MM.1S (cell line): ENCODE data around the gene PNMA5.

Source experiments
- DNase-seq: peaks from one replicate; pipeline ENCODE4 v3.0.0-alpha.2; 2015
- H2AFZ ChIP-seq: fragments of 300-600 bp; sonication (generic); 2 replicates; pipeline ENCODE4 v1.6.0; 2016; ENCODE audit warnings: antibody characterized with exemption, low read length
- H3F3A ChIP-seq: fragments of 300-600 bp; sonication (generic); 2 replicates; pipeline ENCODE4 v1.6.1; 2016; ENCODE audit warnings: mild to moderate bottlenecking, antibody characterized with exemption, low read length, moderate library complexity, mixed read lengths; ENCODE audit not compliant: insufficient read depth
- H3K27ac ChIP-seq: fragments of 300-600 bp; sonication (generic); 2 replicates; pipeline ENCODE4 v1.5.1; 2016; ENCODE audit warnings: mild to moderate bottlenecking, low read length
- H3K27me3 ChIP-seq: fragments of 300-600 bp; sonication (generic); replicated peaks from 2 replicates; pipeline ENCODE4 v1.6.0; 2016; ENCODE audit warnings: low read length; ENCODE audit not compliant: insufficient read depth
- H3K36me3 ChIP-seq: fragments of 300-600 bp; sonication (generic); replicated peaks from 2 replicates; pipeline ENCODE4 v1.6.1; 2016; ENCODE audit warnings: mild to moderate bottlenecking, low read length, mixed read lengths; ENCODE audit not compliant: insufficient read depth
- H3K4me1 ChIP-seq: fragments of 300-600 bp; sonication (generic); 2 replicates; pipeline ENCODE4 v1.6.1; 2016; ENCODE audit warnings: low read length, mixed read lengths
- H3K4me2 ChIP-seq: fragments of 300-600 bp; sonication (generic); 2 replicates; pipeline ENCODE4 v1.6.0; 2016; ENCODE audit warnings: low read depth, low read length
- H3K4me3 ChIP-seq: fragments of 300-600 bp; sonication (generic); 2 replicates; pipeline ENCODE4 v1.5.1; 2016; ENCODE audit warnings: low read length, mixed read lengths
- H3K79me2 ChIP-seq: fragments of 300-600 bp; sonication (generic); 2 replicates; pipeline ENCODE4 v1.6.1; 2016; ENCODE audit warnings: mixed run types, low read length, mixed read lengths
- H3K9ac ChIP-seq: fragments of 300-600 bp; sonication (generic); 2 replicates; pipeline ENCODE4 v1.6.1; 2016; ENCODE audit warnings: low read length, mixed read lengths
- H3K9me2 ChIP-seq: fragments of 300-600 bp; sonication (generic); replicated peaks from 2 replicates; pipeline ENCODE4 v1.6.1; 2016; ENCODE audit warnings: mild to moderate bottlenecking, low read length, mixed read lengths; ENCODE audit not compliant: insufficient read depth
- H3K9me3 ChIP-seq: fragments of 300-600 bp; sonication (generic); replicated peaks from 2 replicates; pipeline ENCODE4 v1.6.1; 2016; ENCODE audit warnings: mild to moderate bottlenecking, low read length, mixed read lengths; ENCODE audit not compliant: insufficient read depth
- H4K20me1 ChIP-seq: fragments of 300-600 bp; sonication (generic); 2 replicates; pipeline ENCODE4 v1.6.1; 2016; ENCODE audit warnings: mild to moderate bottlenecking, low read length, moderate library complexity, mixed read lengths; ENCODE audit not compliant: insufficient read depth
- CTCF ChIP-seq: fragments of 300-600 bp; sonication (generic); IDR thresholded peaks from 2 replicates; pipeline ENCODE4 v1.5.1; 2016; ENCODE audit warnings: antibody characterized with exemption, low read length, mixed read lengths
- EZH2 ChIP-seq: fragments of 300-600 bp; sonication (generic); optimal IDR thresholded peaks from 2 replicates; pipeline ENCODE3; 2017; ENCODE audit warnings: low read depth, mild to moderate bottlenecking, antibody characterized with exemption, low read length, mixed read lengths
- EZH2phosphoT487 ChIP-seq: fragments of 300-600 bp; sonication (generic); IDR thresholded peaks from 2 replicates; pipeline ENCODE4 v1.6.1; 2018; ENCODE audit warnings: antibody characterized with exemption, low read length

PNMA5 gene

GRCh38 chrX:152997337-152997736 is 3.4 kb upstream of the PNMA5 start:
- Histone ChIP-seq H3K4me3 (0 out of 2 replicates have a peak overlapping the region, but pooled peaks have one; percentile 0), H3K4me1 (no peaks in the 10 kb centered on the region), H3K27me3 (no peaks in the 10 kb centered on the region), H3K27ac (no peak overlapping the region), H2AFZ (0 out of 2 replicates have a peak overlapping the region, but pooled peaks have one; percentile 38), H3F3A (no peaks in the 10 kb centered on the region), H3K9me2 (no peaks in the 10 kb centered on the region), H4K20me1 (no peaks in the 10 kb centered on the region), H3K4me2 (peak overlapping the region; percentile 37; the same call in 1 of the 2 replicates), H3K36me3 (no peaks in the 10 kb centered on the region), H3K9ac (no peak overlapping the region), H3K9me3 (no peaks in the 10 kb centered on the region), H3K79me2 (no peaks in the 10 kb centered on the region)
- DNase-seq, result no peak
- TF ChIP-seq EZH2phosphoT487 (no peak), EZH2 (no peak), CTCF (no peak)

DNA sequence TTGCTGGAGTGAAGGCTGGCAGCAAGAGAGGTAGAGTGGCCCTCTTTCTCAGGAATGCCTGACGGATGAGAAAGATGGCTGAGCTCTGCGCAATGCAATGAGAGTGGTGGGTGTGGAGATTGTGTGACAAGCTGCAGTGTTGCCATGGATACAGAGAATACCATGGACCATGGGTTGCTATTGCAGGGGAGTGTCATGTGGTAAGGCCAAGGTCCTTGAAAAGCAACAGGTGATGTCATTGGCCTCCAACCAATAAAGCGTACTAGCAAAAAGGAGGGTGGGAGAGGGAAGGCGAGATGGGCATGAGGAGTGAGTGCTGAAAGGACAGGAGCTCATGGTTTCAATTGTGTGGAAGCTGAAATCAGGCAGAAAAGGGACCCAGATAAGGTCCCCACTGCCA is 1.8 kb downstream of the PNMA5 start:
- no peak overlapping the region for H3K4me3 ChIP-seq

GRCh38 chrX:152991123-152991522 is 2.8 kb downstream of the PNMA5 start:
- no peak for DNase-seq
- Histone ChIP-seq H3K4me3 (no peak overlapping the region), H3K9me2 (no peaks in the 10 kb centered on the region), H3K9me3 (no peaks in the 10 kb centered on the region), H3K27me3 (no peaks in the 10 kb centered on the region), H3K4me1 (no peaks in the 10 kb centered on the region), H4K20me1 (no peaks in the 10 kb centered on the region), H2AFZ (no peak overlapping the region), H3K27ac (no peak overlapping the region), H3K36me3 (no peaks in the 10 kb centered on the region), H3K9ac (no peak overlapping the region), H3K79me2 (no peaks in the 10 kb centered on the region), H3F3A (no peaks in the 10 kb centered on the region), H3K4me2 (no peak overlapping the region; the same call in 1 of the 2 replicates)
- TF ChIP-seq EZH2 (no peak), CTCF (no peak), EZH2phosphoT487 (no peak)

More for the DNA sequence above, 1.8 kb downstream of the PNMA5 start:
- H3K79me2 ChIP-seq, result no peaks in the 10 kb centered on the region
- H3F3A ChIP-seq, result no peaks in the 10 kb centered on the region
- TF ChIP-seq CTCF (no peak), EZH2 (no peak), EZH2phosphoT487 (no peak)
- no peak overlapping the region for H3K4me2 ChIP-seq
- no peaks in the 10 kb centered on the region for H3K36me3 ChIP-seq
- no peaks in the 10 kb centered on the region for H3K9me3 ChIP-seq
- no peaks in the 10 kb centered on the region for H4K20me1 ChIP-seq
- no peak overlapping the region for H3K9ac ChIP-seq
- H3K9me2 ChIP-seq, result no peaks in the 10 kb centered on the region
- H3K27me3 ChIP-seq, result no peaks in the 10 kb centered on the region
- H3K4me1 ChIP-seq, result no peaks in the 10 kb centered on the region
- DNase-seq, result no peak
- no peak overlapping the region for H3K27ac ChIP-seq
- H2AFZ ChIP-seq, result no peak overlapping the region
